SU-DHL-6 (cell line): ENCODE measurements around the gene PPP1R27.
A peak's percentile ranks its signal among the peaks of the same experiment; 100 is the strongest.

ENCODE experiments used
- H2AFZ ChIP-seq: fragments of 200-600 bp; sonication (generic); 2 replicates; pipeline ENCODE4 v1.6.1; 2014; ENCODE audit warnings: low read depth, mild to moderate bottlenecking, moderate library complexity, mixed read lengths, antibody characterized with exemption, low read length; ENCODE audit not compliant: severe bottlenecking
- H3F3A ChIP-seq: fragments of 200-600 bp; shearing (Covaris generic); 2 replicates; pipeline ENCODE4 v1.6.0; 2016; ENCODE audit warnings: antibody characterized with exemption, mild to moderate bottlenecking; ENCODE audit not compliant: insufficient read depth
- H3K27ac ChIP-seq: fragments of 200-600 bp; sonication (generic); 2 replicates; pipeline ENCODE4 v1.5.1; 2016; ENCODE audit warnings: low read depth, mild to moderate bottlenecking, low read length, moderate library complexity, mixed read lengths
- H3K27me3 ChIP-seq: fragments of 200-600 bp; sonication (generic), shearing (Covaris generic); 2 replicates; pipeline ENCODE4 v1.6.0; 2014; ENCODE audit warnings: mild to moderate bottlenecking, low read length
- H3K36me3 ChIP-seq: fragments of 200-600 bp; sonication (generic); 2 replicates; pipeline ENCODE4 v1.6.1; 2014; ENCODE audit warnings: mild to moderate bottlenecking, low read length, mixed read lengths
- H3K4me2 ChIP-seq: fragments of 300-600, 200-600 bp; shearing (Covaris generic), sonication (generic); 2 replicates; pipeline ENCODE4 v1.6.0; 2014; ENCODE audit warnings: low read length, low read depth, mild to moderate bottlenecking; ENCODE audit not compliant: poor library complexity, severe bottlenecking
- H3K4me3 ChIP-seq: fragments of 200-600 bp; sonication (generic); 2 replicates; pipeline ENCODE4 v1.5.1; 2014; ENCODE audit warnings: antibody characterized with exemption, low read length, mild to moderate bottlenecking, mixed read lengths; ENCODE audit not compliant: insufficient read depth, poor library complexity, severe bottlenecking
- H3K79me2 ChIP-seq: fragments of 200-600 bp; sonication (generic); 2 replicates; pipeline ENCODE4 v1.6.1; 2014; ENCODE audit warnings: mild to moderate bottlenecking, low read length, moderate library complexity; ENCODE audit not compliant: insufficient read depth
- H3K9ac ChIP-seq: fragments of 200-600 bp; sonication (generic); 2 replicates; pipeline ENCODE4 v1.7.0; 2014; ENCODE audit warnings: mild to moderate bottlenecking, low read length
- H3K9me2 ChIP-seq: fragments of 200-600 bp; sonication (generic); replicated peaks from 2 replicates; pipeline ENCODE4 v1.6.1; 2014; ENCODE audit warnings: low read length; ENCODE audit not compliant: insufficient read depth
- H3K9me3 ChIP-seq: fragments of 200-600 bp; sonication (generic); 2 replicates; pipeline ENCODE4 v1.6.1; 2014; ENCODE audit warnings: low read length, mixed read lengths; ENCODE audit not compliant: insufficient read depth
- H4K20me1 ChIP-seq: fragments of 200-600 bp; sonication (generic); 2 replicates; pipeline ENCODE4 v1.6.1; 2014; ENCODE audit warnings: low read depth, mild to moderate bottlenecking, antibody characterized with exemption, low read length, moderate library complexity, mixed read lengths
- CTCF ChIP-seq: fragments of 200-600 bp; sonication (generic); IDR thresholded peaks from one replicate; pipeline ENCODE4 v1.5.1; 2017; ENCODE audit warnings: antibody characterized with exemption, mild to moderate bottlenecking, low read length, moderate library complexity; ENCODE audit not compliant: insufficient read depth, poor library complexity, severe bottlenecking
- EZH2phosphoT487 ChIP-seq: fragments of 200-600 bp; sonication (generic), shearing (Covaris generic); conservative IDR thresholded peaks from 2 replicates; pipeline ENCODE4 v1.6.1; 2018; ENCODE audit warnings: mild to moderate bottlenecking, antibody characterized with exemption, low read length, moderate library complexity, mixed read lengths

PPP1R27 gene

DNA sequence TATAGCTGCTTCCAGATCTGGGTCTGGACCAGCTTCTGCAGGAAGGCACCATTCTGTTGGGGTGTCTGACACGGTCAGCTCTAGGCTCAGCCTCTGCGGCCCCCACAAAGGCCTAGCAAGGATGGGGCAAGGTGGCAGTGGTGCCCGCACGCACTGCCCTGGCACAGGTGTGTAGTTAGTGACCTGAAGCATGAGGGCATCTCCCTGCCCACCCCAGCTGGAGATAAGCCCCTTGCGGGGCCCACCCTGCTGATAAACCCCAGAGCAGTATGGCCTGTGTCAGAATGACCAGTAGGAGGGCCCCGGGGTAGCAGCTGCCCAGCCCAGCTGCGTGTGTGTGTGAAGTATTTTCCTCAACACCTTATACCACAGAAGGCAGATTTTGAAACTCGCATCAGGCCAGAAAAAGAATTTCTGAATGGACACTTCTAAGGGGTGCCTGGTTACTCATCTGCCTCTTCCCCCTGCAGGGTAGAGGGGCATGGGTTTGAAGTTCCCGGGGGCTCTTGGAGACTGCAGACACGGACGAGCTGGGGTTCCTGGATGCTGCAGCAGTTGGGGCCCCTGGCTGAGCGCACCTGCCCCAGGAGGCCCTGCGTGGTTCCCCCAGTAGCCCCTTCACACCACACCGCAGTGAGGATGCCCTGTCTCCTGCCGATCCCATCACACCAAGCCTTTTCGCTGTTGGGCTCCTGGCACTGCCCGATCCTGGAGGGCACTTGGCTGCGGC lies 31.8 kb upstream of the PPP1R27 start:
- peaks cover 44% of the 10 kb centered on the region for H3F3A ChIP-seq
- no peaks in the 10 kb centered on the region for H3K27me3 ChIP-seq
- H3K27ac ChIP-seq: peak overlapping the region; percentile 59
- H3K4me2 ChIP-seq: no peak overlapping the region
- H3K9me2 ChIP-seq: no peaks in the 10 kb centered on the region
- no peak overlapping the region for H2AFZ ChIP-seq
- H3K36me3 ChIP-seq: 0 out of 2 replicates have a peak, but pooled peaks cover 4% of the 10 kb centered on the region
- H3K9me3 ChIP-seq: no peaks in the 10 kb centered on the region
- peaks cover 35% of the 10 kb centered on the region for H3K79me2 ChIP-seq
- H4K20me1 ChIP-seq: no peaks in the 10 kb centered on the region; the same call in 1 of the 2 replicates
- H3K9ac ChIP-seq: peak overlapping the region; percentile 18; the same call in 1 of the 2 replicates
- TF ChIP-seq CTCF (no peak), EZH2phosphoT487 (no peak)
- H3K4me3 ChIP-seq: no peak overlapping the region

DNA sequence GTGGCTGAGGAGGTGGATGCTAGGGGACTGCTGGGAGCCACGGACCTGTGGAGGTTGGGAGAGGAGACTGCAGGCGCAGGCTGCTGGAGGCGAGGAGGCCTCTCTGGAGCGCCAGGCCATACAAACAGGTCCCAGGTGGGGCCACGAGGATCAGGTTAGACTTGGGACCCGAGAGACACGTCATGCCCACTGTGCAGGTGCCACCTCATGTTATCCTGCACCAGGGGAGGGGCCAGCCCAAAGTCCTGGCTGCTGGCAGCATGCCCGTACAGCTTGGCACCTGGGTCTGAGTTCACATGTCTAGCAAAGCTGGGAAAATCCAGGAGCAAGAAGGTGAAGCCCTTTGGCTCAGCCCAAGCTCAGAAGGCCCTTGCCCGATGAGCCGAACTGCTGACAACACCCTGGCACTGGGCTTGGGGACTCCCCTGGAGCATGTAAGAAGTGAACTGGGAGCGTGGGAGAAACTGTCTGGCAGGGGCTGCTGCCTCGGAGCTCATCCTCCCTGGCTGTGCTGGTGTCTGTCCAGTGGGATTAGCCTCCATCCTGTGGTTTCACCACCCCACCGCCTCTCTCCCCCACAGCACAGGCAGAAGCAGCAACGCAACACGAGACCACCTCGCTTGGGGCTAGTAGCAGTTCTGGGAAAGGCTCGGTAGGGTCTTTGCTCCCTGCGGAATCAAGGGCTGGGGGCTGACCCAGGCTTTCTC lies 31.0 kb upstream of the PPP1R27 start:
- no peak overlapping the region for H3K27ac ChIP-seq
- no peaks in the 10 kb centered on the region for H3K9me3 ChIP-seq
- H3K79me2 ChIP-seq: peaks cover 36% of the 10 kb centered on the region
- H2AFZ ChIP-seq: no peak overlapping the region
- H3K4me2 ChIP-seq: no peak overlapping the region
- H3K9ac ChIP-seq: no peak overlapping the region
- TF ChIP-seq EZH2phosphoT487 (no peak), CTCF (no peak)
- H3K9me2 ChIP-seq: no peaks in the 10 kb centered on the region
- H3F3A ChIP-seq: peaks cover 44% of the 10 kb centered on the region
- H3K4me3 ChIP-seq: no peak overlapping the region
- H4K20me1 ChIP-seq: no peaks in the 10 kb centered on the region; the same call in 1 of the 2 replicates
- H3K27me3 ChIP-seq: no peaks in the 10 kb centered on the region
- H3K36me3 ChIP-seq: 0 out of 2 replicates have a peak, but pooled peaks cover 4% of the 10 kb centered on the region

DNA sequence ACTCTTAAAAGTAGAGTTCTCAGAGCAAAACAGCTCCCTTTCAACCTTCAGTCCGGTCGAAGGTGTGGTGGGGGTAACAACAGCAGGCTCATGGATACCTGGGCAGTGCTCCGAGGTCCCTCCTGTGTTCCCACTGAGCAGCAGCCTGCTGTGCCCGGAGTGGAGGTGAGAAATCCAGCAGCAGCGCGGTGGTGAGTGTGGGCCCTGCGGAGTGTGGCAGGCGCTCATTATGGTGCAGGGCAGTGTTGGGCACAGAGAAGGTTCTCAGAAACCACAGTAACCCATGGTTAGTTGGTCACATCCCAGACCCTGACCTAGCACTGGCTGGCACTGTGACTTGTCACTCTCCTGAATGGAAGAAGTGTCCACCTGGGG lies 30.5 kb upstream of the PPP1R27 start:
- Histone ChIP-seq H3K27me3 (no peaks in the 10 kb centered on the region), H3K79me2 (peaks cover 32% of the 10 kb centered on the region), H3K4me2 (no peak overlapping the region), H3K27ac (no peak overlapping the region), H2AFZ (no peak overlapping the region), H3K4me3 (no peak overlapping the region), H3K9me2 (no peaks in the 10 kb centered on the region), H3F3A (peaks cover 41% of the 10 kb centered on the region), H3K9ac (no peak overlapping the region), H3K9me3 (no peaks in the 10 kb centered on the region), H4K20me1 (no peaks in the 10 kb centered on the region; the same call in 1 of the 2 replicates), H3K36me3 (0 out of 2 replicates have a peak, but pooled peaks cover 4% of the 10 kb centered on the region)
- TF ChIP-seq CTCF: no peak
- no peak for TF ChIP-seq EZH2phosphoT487
